A673 (cell line): Measurements from ENCODE around the gene RFPL3. TPM values are rescaled to one million over a fixed set of nuclear protein-coding genes. Genes with fewer than 3 reads are reported as not detected.
"Not testable (repeated sequence)": the region's sequence is repeated elsewhere in the genome, so short reads cannot be mapped to it uniquely, and the experiment has no call there.

Experiments used
- BruUV-seq: library from RNA; stranded (reverse); fragments of 400-500 nt; replicated peaks from 2 replicates; lab custom pipeline; 2021; lab: Mats Ljungman, UMichigan
- CTCF ChIA-PET: fragments of 300-600 bp; sonication (Branson Sonifier 250); formaldehyde crosslinking; loops from one replicate; lab custom pipeline; 2022; ENCODE audit warnings: antibody characterized with exemption; lab: Charles Lee
- POLR2A ChIA-PET: fragments of 300-600 bp; sonication (Branson Sonifier 250); formaldehyde crosslinking; loops from one replicate; lab custom pipeline; 2022; ENCODE audit warnings: antibody characterized with exemption; ENCODE audit not compliant: low non-redundant PET; lab: Charles Lee
- DNase-seq: peaks from one replicate; pipeline ENCODE4 v3.0.0-alpha.2; 2015; ENCODE audit warnings: low spot score
- H3K27ac ChIP-seq: fragments of 200-600 bp; sonication (generic); 2 replicates; pipeline ENCODE4 v1.5.1; 2016; ENCODE audit warnings: mixed run types, low read depth, mild to moderate bottlenecking, mixed read lengths, antibody characterized with exemption, low read length; ENCODE audit not compliant: poor library complexity, severe bottlenecking
- H3K27me3 ChIP-seq: fragments of 200-600 bp; sonication (generic); replicated peaks from 2 replicates; pipeline ENCODE4 v1.6.1; 2017; ENCODE audit warnings: mixed run types, low read depth, mild to moderate bottlenecking, mixed read lengths, antibody characterized with exemption, low read length; ENCODE audit not compliant: insufficient read depth, poor library complexity
- H3K36me3 ChIP-seq: fragments of 200-600 bp; sonication (generic); 2 replicates; pipeline ENCODE4 v1.6.1; 2016; ENCODE audit warnings: mixed run types, mild to moderate bottlenecking, mixed read lengths, antibody characterized with exemption, low read length; ENCODE audit not compliant: insufficient read depth, poor library complexity, severe bottlenecking
- H3K4me1 ChIP-seq: fragments of 200-600 bp; sonication (generic); 2 replicates; pipeline ENCODE4 v1.6.1; 2017; ENCODE audit warnings: mixed run types, mild to moderate bottlenecking, mixed read lengths, antibody characterized with exemption, low read length; ENCODE audit not compliant: insufficient read depth, poor library complexity, severe bottlenecking
- H3K4me3 ChIP-seq: fragments of 200-600 bp; sonication (generic); 2 replicates; pipeline ENCODE4 v1.5.1; 2016; ENCODE audit warnings: low read depth, mixed run types, mild to moderate bottlenecking, mixed read lengths, low read length; ENCODE audit not compliant: poor library complexity, severe bottlenecking
- H3K9me3 ChIP-seq: fragments of 200-600 bp; sonication (generic); 2 replicates; pipeline ENCODE4 v1.6.1; 2016; ENCODE audit warnings: mixed run types, low read depth, mild to moderate bottlenecking, mixed read lengths, antibody characterized with exemption, low read length; ENCODE audit not compliant: poor library complexity, severe bottlenecking
- EZH2 ChIP-seq: fragments of 200-600 bp; sonication (generic); IDR thresholded peaks from 2 replicates; pipeline ENCODE4 v1.6.1; 2017; ENCODE audit warnings: borderline replicate concordance, low read depth, mild to moderate bottlenecking, mixed read lengths, antibody characterized with exemption, low read length; ENCODE audit not compliant: poor library complexity, severe bottlenecking
- intact Hi-C: fragments of 100-400 bp; cut with micrococcal nuclease; formaldehyde crosslinking; loops from one replicate; pipeline ENCODE4 v1.10.0; 2022; ENCODE audit not compliant: unreplicated experiment
- total RNA-seq: library from RNA; stranded (reverse); gene quantifications from 2 replicates; pipeline ENCODE4 v1.2.3, GENCODE V29; 2021
- TF ChIP-seq, protein P1 (sequence below): fragments of 300-800, 200-600 bp; sonication (generic); conservative IDR thresholded peaks from 2 replicates; pipeline ENCODE4 v1.5.1; 2017; ENCODE audit warnings: low read depth, mild to moderate bottlenecking, antibody characterized with exemption, low read length, moderate library complexity, mixed read lengths

The RFPL3 gene
- total RNA-seq, 1 experiment from 2014 or later: not detected

DNA sequence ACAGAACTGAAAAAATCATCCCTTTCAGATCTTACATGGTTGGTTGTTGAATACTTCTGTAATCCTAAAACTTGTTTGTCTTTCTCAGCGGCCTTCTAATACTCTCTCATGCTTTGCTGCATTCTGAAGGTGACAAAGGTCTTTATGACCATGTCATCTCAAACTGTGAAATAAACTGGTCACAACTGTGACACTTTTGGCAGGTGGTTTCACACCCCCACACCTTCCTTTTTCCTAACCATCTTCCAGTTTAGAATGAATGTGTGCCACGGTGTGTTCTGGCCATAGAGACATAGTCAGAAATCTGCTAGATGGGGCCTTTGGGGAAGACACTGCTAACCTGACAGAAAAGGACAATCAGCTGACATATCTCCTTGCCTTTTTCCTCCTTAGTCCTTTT, 14.7 kb upstream of the RFPL3 start:
- no peak for DNase-seq
- ChIA-PET CTCF (no interaction called here), POLR2A (interaction anchor here (0.9 kb wide), 1 partner anchor 71 kb away, joined by 3 read pairs; no protein-coding TSS in a partner anchor)
- TF ChIP-seq, protein P1, sequence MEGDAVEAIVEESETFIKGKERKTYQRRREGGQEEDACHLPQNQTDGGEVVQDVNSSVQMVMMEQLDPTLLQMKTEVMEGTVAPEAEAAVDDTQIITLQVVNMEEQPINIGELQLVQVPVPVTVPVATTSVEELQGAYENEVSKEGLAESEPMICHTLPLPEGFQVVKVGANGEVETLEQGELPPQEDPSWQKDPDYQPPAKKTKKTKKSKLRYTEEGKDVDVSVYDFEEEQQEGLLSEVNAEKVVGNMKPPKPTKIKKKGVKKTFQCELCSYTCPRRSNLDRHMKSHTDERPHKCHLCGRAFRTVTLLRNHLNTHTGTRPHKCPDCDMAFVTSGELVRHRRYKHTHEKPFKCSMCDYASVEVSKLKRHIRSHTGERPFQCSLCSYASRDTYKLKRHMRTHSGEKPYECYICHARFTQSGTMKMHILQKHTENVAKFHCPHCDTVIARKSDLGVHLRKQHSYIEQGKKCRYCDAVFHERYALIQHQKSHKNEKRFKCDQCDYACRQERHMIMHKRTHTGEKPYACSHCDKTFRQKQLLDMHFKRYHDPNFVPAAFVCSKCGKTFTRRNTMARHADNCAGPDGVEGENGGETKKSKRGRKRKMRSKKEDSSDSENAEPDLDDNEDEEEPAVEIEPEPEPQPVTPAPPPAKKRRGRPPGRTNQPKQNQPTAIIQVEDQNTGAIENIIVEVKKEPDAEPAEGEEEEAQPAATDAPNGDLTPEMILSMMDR: no peak
- TF ChIP-seq EZH2: no peak
- Histone ChIP-seq H3K9me3 (no peaks in the 10 kb centered on the region), H3K4me1 (no peaks in the 10 kb centered on the region), H3K4me3 (no peak overlapping the region), H3K27me3 (peaks cover 2% of the 10 kb centered on the region), H3K27ac (no peak overlapping the region), H3K36me3 (no peaks in the 10 kb centered on the region)
- no TSS peak for BruUV-seq
- intact Hi-C loops: no loop called here

DNA sequence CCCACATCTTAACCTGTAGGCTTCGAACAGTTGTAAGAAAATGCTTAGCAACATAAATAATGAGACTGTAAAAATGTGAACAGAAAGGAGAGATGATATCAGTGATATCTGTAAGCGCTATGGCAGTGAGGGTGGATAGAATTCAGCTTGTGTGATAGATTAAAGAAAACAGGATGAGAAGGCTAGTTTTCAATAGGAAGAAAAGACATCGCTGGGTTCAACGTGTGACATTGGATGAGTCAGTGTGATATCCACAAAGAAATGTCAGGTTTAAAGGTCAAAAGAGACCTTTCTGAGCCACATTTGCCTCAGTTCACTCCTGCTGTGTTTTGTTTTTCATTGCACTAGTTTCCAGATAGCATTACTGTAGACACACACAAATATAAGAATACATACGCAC, 13.7 kb upstream of the RFPL3 start:
- no peaks in the 10 kb centered on the region for H3K9me3 ChIP-seq
- BruUV-seq: no TSS peak
- no peak overlapping the region for H3K27ac ChIP-seq
- H3K36me3 ChIP-seq: no peaks in the 10 kb centered on the region
- no peak for DNase-seq
- intact Hi-C loops: no loop called here
- POLR2A ChIA-PET: no interaction called here
- H3K4me3 ChIP-seq: no peak overlapping the region
- peaks cover 2% of the 10 kb centered on the region for H3K27me3 ChIP-seq
- no peaks in the 10 kb centered on the region for H3K4me1 ChIP-seq
- CTCF ChIA-PET: no interaction called here
- TF ChIP-seq, protein P1: no peak

DNA sequence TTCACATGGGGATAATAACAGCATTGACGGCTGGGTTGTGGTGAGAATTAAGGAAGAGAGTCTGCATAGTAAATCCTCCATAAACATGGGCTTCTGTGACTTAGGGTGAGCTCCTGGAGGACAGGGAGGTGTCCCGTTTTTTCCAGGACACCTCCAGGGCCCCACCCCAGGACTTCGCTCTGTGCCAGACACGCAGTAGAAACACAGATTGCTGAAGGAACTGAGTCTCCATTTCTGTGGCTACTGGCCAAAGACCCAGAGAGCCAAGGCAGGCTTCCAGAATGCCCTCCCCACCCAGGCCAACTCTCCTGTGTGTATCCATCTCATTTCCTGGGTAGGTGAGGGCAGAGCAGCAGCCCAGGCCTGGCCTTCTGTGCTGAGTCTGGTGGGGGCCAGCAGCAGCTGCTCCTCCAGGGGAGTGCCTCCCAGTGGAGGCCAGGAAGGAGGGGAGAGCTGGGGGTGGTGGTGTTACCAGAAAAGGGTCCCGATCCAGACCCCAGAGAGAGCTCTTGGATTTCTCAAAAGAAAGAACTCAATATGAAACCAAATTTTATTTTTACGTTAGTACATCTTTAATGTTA, 9.5 kb upstream of the RFPL3 start:
- intact Hi-C loops: no loop called here
- no peaks in the 10 kb centered on the region for H3K9me3 ChIP-seq
- H3K4me3 ChIP-seq: no peak overlapping the region
- no TSS peak for BruUV-seq
- no peak for DNase-seq
- ChIA-PET POLR2A (no interaction called here), CTCF (no interaction called here)
- TF ChIP-seq EZH2: no peak
- H3K36me3 ChIP-seq: no peaks in the 10 kb centered on the region
- H3K4me1 ChIP-seq: no peaks in the 10 kb centered on the region
- peaks cover 2% of the 10 kb centered on the region for H3K27me3 ChIP-seq
- no peak overlapping the region for H3K27ac ChIP-seq

DNA sequence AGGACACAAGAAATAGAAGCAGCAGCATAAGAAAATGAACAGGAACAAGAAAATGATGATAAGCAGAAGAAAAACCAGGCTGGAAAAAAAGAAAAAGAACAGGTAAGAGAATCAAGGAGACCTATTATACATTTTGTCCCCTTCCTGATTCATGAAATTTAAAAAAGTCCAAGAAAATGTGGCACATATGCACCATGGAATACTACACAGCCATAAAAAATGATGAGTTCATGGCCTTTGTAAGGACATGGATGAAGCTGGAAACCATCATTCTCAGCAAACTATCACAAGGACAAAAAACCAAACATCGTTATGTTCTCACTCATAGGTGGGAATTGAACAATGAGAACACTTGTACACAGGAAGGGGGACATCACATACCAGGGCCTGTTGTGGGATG, 5.8 kb upstream of the RFPL3 start:
- POLR2A ChIA-PET, H3K9me3 ChIP-seq, DNase-seq, H3K36me3 ChIP-seq, intact Hi-C loops, H3K27ac ChIP-seq, BruUV-seq, H3K27me3 ChIP-seq, H3K4me1 ChIP-seq, H3K4me3 ChIP-seq, CTCF ChIA-PET: not testable (repeated sequence)
